H1 (cell line): ENCODE data around the gene ZC2HC1C.

Source experiments
- CHD7 ChIP-seq: fragments of 300-600 bp; sonication (generic); IDR thresholded peaks from 2 replicates; pipeline ENCODE4 v1.7.1; 2012; ENCODE audit warnings: low read length, moderate library complexity, mild to moderate bottlenecking, inconsistent platforms; ENCODE audit not compliant: insufficient replicate concordance
- CTCF ChIP-seq, 3 experiments: IDR thresholded peaks; 1 replicate in 2 of 3; 2 replicates in 1 of 3; pipeline versions ENCODE4 v1.5.1 to v1.6.1; 2011; ENCODE audit warnings: low read length in 3 of 3, mild to moderate bottlenecking in 3 of 3, inconsistent platforms in 2 of 3, low read depth in 1 of 3, moderate library complexity in 1 of 3; ENCODE audit not compliant: insufficient read depth in 1 of 3; ENCODE audit errors: control extremely low read depth in 1 of 3
- EP300 ChIP-seq, 2 experiments: IDR thresholded peaks; 1 replicate in 1 of 2; 2 replicates in 1 of 2; pipeline ENCODE4 v1.6.1; 2011 to 2012; ENCODE audit warnings: low read depth in 2 of 2, low read length in 2 of 2, mild to moderate bottlenecking in 2 of 2, borderline replicate concordance in 1 of 2, inconsistent platforms in 1 of 2, moderate library complexity in 1 of 2
- FOSL1 ChIP-seq: IDR thresholded peaks from 2 replicates; pipeline ENCODE4 v1.6.1; 2011; ENCODE audit warnings: mild to moderate bottlenecking, low read depth, low read length, moderate library complexity; ENCODE audit not compliant: insufficient read depth
- POLR2A ChIP-seq, 2 experiments: IDR thresholded peaks; 1 replicate in 1 of 2; 2 replicates in 1 of 2; pipeline ENCODE4 v1.6.1; 2011; ENCODE audit warnings: low read depth in 2 of 2, low read length in 2 of 2, mild to moderate bottlenecking in 2 of 2; ENCODE audit errors: control extremely low read depth in 1 of 2
- SUZ12 ChIP-seq: fragments of 200-600 bp; sonication (generic); IDR thresholded peaks from 2 replicates; pipeline ENCODE4 v1.6.1; 2012; ENCODE audit warnings: mild to moderate bottlenecking, inconsistent platforms, low read length, moderate library complexity, mixed read lengths

GRCh38 chr14:75098212-75098611 lies 28.8 kb downstream of the ZC2HC1C start:
- TF ChIP-seq CTCF (IDR thresholded peaks at IDR 0.05; ENCODE audit: control extremely low read depth in 1 of 3, insufficient read depth in 1 of 3, low read depth in 1 of 3, low read length in 3 of 3) (no peak), EP300 (IDR thresholded peaks at IDR 0.05; ENCODE audit: borderline replicate concordance in 1 of 2, low read depth in 2 of 2, low read length in 2 of 2) (no peak), FOSL1 (no peak), CHD7 (no peak), SUZ12 (no peak), POLR2A (IDR thresholded peaks at IDR 0.05; ENCODE audit: control extremely low read depth in 1 of 2, low read depth in 2 of 2, low read length in 2 of 2) (no peak)
